Measurements from ENCODE around the gene TMEM273.
A peak's percentile ranks its signal among the peaks of the same experiment; 100 is the strongest.

Gene TMEM273

GRCh38 chr10:49140304-49141177 is 47.6 kb downstream of the TMEM273 start:
- H3K27me3 Mint-ChIP-seq (ENCODE audit: low read depth), result peaks cover 5% of the 10 kb centered on the region
- H3K27ac Mint-ChIP-seq, result peak overlapping the region in 2 of 3 experiments; percentile 45 to 80
- H3K4me3 Mint-ChIP-seq, result no peak overlapping the region
- peaks cover 62% of the 10 kb centered on the region for H3K4me1 Mint-ChIP-seq
- no peaks in the 10 kb centered on the region for H3K36me3 Mint-ChIP-seq (ENCODE audit: low read depth)
- H3K9me3 Mint-ChIP-seq, result peaks cover 12% of the 10 kb centered on the region
- no peak for TF ChIP-seq CTCF (IDR thresholded peaks at IDR 0.05; ENCODE audit: unreplicated experiment in 3 of 3)

GRCh38 chr10:49139846-49140195 is 48.4 kb downstream of the TMEM273 start:
- H3K4me1 Mint-ChIP-seq, result peaks cover 55% of the 10 kb centered on the region
- H3K27ac Mint-ChIP-seq, result no peak overlapping the region
- H3K4me3 Mint-ChIP-seq, result no peak overlapping the region
- peaks cover 3% of the 10 kb centered on the region for H3K27me3 Mint-ChIP-seq (ENCODE audit: low read depth)
- H3K36me3 Mint-ChIP-seq (ENCODE audit: low read depth), result no peaks in the 10 kb centered on the region
- H3K9me3 Mint-ChIP-seq, result peaks cover 7% of the 10 kb centered on the region
- TF ChIP-seq CTCF (IDR thresholded peaks at IDR 0.05; ENCODE audit: unreplicated experiment in 3 of 3), result no peak

DNA sequence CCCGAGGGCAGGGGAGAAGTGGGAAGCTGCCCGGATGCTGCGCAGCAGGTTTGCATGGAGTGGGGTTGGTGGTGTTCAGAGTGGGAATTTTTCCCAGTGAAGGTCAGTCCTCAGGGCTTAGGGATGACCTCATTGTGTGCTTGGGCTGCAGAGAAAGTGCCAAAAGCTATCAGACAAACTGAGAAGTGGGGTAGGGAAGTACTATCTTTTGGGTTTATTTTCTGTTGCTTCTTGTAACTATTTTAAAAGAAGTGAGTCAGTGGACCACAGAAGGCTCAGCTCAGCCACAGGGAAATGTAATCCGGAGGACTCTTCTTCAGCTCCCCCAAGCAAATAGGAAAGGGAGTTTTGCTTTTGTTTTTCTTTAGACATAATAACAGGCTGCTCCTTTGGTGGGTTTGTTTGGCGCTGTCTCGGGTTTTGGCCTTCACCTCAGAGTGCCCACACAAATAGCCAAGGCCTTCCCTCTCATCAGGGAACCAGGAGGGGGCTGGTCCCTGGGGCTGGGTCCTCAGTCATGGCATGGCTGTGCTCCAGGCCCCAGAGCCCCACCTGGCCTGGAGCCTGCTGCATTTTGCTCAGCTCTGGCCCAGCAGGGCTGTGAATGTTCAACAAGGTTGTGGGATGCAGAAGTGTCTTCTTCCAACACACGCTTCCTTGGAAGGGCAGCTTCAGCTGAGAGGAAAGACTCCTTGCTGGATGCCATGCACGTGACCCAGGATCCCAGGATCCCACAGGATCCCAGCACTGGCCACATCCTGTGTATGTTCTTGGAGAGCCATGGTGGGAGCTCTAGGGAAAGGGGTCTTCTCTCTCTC is 49.0 kb downstream of the TMEM273 start:
- peaks cover 10% of the 10 kb centered on the region for H3K9me3 Mint-ChIP-seq
- H3K4me1 Mint-ChIP-seq, result peaks cover 54% of the 10 kb centered on the region
- peak overlapping the region in 1 of 3 experiments; percentile 35 for H3K27ac Mint-ChIP-seq
- peaks cover 7% of the 10 kb centered on the region for H3K27me3 Mint-ChIP-seq (ENCODE audit: low read depth)
- H3K4me3 Mint-ChIP-seq, result no peak overlapping the region
- no peaks in the 10 kb centered on the region for H3K36me3 Mint-ChIP-seq (ENCODE audit: low read depth)
- no peak for TF ChIP-seq CTCF (IDR thresholded peaks at IDR 0.05; ENCODE audit: unreplicated experiment in 3 of 3)

DNA sequence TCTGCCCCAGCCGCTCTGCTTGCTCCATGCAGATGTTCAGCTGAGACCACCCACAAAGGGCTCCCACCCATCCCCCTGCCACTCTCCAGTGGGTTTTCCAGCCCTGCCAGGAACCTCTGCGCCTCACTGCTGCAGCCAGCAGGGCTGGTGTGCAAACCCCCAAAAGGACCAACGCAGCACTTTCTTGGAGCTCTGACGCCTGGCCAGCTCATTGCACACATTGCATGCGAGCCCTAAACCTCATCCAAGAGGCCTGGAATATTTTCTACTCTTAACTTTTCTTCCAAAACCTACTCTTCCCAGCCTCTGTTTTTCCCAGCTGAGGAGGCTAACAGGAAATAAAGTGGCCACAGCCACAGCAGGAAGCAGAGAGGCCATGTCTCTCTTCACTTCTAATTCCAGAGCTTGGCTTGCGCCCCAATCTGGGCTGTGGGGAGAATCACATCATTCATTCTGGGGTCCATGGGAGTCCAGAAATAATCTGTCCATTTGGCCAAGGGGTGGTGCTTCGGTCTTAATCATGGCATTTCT is 49.8 kb downstream of the TMEM273 start:
- H3K9me3 Mint-ChIP-seq, result peaks cover 10% of the 10 kb centered on the region
- peaks cover 7% of the 10 kb centered on the region for H3K27me3 Mint-ChIP-seq (ENCODE audit: low read depth)
- TF ChIP-seq CTCF (IDR thresholded peaks at IDR 0.05; ENCODE audit: unreplicated experiment in 3 of 3), result no peak
- H3K36me3 Mint-ChIP-seq (ENCODE audit: low read depth), result no peaks in the 10 kb centered on the region
- H3K27ac Mint-ChIP-seq, result peak overlapping the region in 2 of 3 experiments; percentile 35 to 65
- H3K4me1 Mint-ChIP-seq, result peaks cover 53% of the 10 kb centered on the region
- no peak overlapping the region for H3K4me3 Mint-ChIP-seq

GRCh38 chr10:49136525-49136924 is 51.7 kb downstream of the TMEM273 start:
- peaks cover 47% of the 10 kb centered on the region for H3K4me1 Mint-ChIP-seq
- no peak for TF ChIP-seq CTCF (IDR thresholded peaks at IDR 0.05; ENCODE audit: unreplicated experiment in 3 of 3)
- H3K36me3 Mint-ChIP-seq (ENCODE audit: low read depth), result no peaks in the 10 kb centered on the region
- H3K27me3 Mint-ChIP-seq (ENCODE audit: low read depth), result peaks cover 7% of the 10 kb centered on the region
- H3K27ac Mint-ChIP-seq, result peak overlapping the region in 2 of 3 experiments; percentile 4 to 17
- H3K4me3 Mint-ChIP-seq, result no peak overlapping the region
- H3K9me3 Mint-ChIP-seq, result peaks cover 10% of the 10 kb centered on the region

Measured in nephron (organoid).